ENCODE measurements around the gene SKOR2.

Gene SKOR2

DNA sequence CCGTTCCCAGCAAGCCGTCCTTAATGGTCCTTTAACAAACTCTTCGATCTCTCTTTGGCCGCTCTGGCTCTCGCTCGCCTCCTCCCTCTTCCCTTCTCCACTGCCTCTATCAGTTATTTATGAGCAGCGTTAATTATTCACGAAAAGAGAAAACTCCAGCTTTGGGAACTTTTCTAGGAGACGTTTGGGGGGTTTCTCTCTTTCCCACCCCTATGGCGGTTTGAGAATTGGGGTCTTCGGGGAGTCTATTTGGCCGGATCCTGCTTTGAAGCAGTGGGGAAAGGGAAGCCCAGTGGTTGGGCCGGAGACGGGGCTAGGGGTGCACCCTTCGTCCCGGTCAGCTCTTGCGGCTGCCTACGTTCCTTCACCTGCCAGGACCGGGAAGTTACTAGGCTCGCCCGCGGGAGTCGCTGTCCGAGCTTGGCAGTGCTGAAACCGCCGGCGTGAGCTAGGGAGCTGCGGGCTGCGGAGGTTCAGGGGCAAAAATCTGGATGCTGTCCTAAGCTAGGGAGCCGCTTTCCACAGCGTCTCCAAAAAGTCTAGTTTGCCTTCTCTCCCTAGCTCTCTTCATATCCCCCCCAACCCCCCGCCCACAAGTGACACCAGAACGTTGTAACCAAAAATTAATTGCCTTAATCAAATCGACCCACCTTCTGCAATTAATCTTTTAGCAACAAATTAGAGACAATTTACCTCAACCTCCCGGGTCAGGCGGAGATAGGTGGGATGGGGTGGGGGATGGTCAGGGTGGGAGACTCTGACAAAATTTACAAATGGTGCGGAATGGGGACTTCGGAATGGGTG is 8.9 kb upstream of the SKOR2 start:
- DNase-seq (ENCODE audit: low read depth), result no peak

DNA sequence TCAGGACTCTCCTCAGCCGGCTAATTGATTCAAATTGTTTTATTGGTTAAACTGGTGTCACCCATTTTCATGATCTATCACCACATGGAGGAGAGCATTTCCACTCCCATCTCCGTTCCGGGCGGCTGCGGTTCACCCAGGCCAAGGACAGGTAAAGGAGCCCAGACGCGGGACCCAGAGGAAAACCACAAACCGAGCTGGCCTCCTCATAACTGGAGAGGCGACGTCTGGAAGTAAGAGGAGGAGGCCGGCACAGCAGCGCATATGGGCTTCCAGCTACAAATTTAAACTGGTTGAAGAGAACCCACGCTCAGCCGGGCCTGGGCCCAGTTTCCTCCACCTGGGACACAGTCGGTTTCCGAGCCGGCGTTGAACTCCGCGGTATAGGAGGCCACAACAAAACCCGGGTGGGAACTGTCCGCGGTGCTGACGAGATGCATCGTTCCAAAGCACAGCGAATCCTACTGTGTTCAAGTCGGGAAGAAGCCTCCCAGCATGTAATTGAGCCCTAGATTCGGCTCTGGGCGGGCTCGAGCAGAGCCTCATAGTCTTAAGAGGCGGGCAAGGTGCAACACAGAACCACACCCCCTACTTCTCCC is 3.0 kb upstream of the SKOR2 start:
- DNase-seq (ENCODE audit: low read depth), result no peak

GRCh38 chr18:47253101-47253654 is 1.7 kb upstream of the SKOR2 start:
- no peak for DNase-seq (ENCODE audit: low read depth)

DNA sequence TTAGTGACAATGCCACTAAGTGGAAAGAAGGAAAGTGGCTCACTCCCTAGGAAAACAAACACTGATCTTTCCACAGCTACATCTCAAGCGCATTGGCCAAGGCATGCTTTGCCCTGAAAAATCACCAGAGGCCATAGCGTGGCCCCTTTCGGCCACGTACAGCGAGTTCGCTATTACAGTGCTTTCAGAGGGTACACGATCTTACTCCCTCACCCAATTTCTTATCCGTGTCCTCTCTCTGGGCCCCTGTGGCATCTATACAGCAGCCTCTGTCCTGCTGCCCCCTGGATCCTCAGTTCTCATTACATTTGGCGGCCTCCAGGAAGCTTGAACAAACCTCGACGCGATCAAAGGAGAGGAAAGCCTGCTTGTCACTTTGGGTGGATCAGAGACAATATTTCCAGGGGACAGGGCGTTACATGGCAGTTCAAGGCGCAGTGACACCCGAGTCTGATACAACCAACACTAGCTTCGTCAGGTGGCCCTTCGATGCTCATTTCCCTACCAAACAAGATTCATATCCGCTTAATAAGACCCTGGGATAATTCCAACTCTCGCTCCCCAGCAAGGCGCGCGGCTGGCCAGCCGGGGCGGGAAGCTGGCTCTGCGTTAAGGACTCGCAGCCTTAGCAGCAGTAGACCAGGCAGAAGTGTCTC is 941 bp downstream of the SKOR2 start:
- no peak for DNase-seq (ENCODE audit: low read depth)

DNA sequence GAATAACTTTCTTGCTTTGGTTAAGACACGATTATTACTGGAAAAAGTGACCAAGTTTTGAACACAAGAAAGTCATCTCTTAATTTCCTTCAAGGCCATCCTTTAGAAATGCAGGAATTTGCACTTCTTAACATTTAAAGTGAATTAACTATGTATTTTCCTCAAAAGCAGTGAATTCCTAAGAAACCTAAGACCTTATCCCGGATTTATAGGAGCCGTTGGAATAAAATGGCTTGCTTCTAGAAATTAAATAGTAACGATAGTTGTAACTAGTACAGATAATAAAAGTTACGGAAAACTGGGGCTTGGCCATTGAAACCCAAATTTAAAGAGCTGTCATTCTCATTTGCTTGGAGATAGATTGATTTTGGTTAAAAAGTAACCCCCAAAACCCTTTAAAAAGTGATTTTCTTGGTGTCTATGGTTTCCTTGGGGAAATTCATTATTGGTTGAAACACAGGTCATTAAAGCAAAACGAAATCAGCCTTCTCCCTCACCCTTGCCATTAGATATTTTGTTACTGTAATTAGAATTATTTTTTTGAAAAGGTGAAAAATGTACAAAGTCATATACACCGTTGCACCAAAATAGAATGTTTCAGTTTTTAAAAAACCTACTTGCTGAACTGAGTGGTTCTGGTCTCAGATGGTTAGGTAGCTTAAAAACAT is 2.0 kb downstream of the SKOR2 start:
- DNase-seq (ENCODE audit: low read depth), result no peak

DNA sequence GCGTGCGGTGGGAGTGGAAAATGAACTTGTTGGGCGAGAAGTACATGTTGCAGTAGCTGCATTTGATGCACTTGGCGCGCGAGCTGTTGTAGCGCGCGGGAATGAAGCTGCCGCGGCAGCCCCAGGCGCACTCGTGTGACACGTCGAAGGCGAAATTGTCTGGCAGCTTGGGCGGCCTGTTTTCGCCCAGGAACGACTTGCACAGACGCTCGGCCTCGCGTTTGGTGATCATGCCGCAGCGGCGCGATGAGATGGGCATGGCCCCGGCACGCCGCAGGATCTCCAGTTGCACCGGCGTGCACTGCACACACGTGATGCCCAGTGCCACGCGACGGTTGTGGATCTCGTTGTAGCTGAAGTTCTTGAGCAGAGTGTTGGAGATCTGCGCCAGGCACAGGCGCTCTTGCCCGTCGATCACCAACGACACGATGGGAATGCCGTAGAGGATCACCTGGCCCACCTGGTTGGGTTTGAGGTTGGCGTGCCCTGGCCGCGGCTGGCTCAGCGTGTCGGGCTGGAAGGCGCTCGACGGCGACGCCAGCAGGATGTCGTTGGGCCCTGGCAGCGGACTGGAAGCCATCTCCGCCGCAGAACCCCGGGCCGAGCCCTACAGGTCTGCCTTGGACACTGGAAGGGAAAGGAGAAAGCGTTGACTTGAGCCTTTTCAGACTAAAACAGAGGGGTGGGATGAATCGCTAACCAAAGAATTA is 2.7 kb downstream of the SKOR2 start:
- DNase-seq (ENCODE audit: low read depth), result no peak

- DNase-seq (ENCODE audit: low read depth), result no peak
These were observed 3.3 kb downstream of the SKOR2 start for GRCh38 chr18:47248115-47248603.

DNA sequence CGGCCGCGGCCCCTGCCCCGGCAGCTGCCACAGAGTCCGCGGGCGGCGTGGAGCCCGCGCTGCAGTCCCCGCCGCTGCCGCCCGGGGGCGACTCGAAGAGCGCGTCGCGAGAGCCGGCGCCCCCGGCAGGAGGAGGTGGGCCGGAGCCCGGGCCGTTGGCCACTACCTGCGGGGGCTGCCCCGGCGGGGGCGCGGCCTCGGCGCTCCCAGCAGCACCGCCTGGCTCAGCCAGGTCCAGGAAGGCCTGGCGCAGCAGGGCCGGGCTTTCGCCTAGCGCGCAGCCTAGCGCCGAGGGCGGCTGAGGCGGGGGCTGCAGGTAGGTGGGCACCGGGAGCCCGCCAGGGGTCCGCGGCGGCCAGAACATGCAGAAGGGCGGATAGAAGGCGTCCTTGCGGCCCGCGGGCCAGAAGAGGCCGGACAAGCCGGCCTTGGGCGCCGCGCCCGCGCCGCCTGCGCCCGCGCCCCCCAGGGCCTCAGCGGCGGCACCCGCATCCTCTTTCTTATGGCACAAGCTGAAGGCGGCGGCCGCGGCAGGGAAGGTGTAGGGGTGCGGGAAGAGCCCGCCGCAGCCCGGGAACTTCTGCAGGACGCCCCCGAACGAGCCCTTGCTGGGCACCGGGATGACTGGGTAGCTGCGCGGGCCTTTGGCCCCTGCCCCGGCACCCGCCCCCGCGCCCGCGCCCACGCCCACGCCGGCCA is 3.9 kb downstream of the SKOR2 start:
- no peak for DNase-seq (ENCODE audit: low read depth)

- DNase-seq (ENCODE audit: low read depth), result no peak
These were observed 4.4 kb downstream of the SKOR2 start for GRCh38 chr18:47247036-47247415.

DNA sequence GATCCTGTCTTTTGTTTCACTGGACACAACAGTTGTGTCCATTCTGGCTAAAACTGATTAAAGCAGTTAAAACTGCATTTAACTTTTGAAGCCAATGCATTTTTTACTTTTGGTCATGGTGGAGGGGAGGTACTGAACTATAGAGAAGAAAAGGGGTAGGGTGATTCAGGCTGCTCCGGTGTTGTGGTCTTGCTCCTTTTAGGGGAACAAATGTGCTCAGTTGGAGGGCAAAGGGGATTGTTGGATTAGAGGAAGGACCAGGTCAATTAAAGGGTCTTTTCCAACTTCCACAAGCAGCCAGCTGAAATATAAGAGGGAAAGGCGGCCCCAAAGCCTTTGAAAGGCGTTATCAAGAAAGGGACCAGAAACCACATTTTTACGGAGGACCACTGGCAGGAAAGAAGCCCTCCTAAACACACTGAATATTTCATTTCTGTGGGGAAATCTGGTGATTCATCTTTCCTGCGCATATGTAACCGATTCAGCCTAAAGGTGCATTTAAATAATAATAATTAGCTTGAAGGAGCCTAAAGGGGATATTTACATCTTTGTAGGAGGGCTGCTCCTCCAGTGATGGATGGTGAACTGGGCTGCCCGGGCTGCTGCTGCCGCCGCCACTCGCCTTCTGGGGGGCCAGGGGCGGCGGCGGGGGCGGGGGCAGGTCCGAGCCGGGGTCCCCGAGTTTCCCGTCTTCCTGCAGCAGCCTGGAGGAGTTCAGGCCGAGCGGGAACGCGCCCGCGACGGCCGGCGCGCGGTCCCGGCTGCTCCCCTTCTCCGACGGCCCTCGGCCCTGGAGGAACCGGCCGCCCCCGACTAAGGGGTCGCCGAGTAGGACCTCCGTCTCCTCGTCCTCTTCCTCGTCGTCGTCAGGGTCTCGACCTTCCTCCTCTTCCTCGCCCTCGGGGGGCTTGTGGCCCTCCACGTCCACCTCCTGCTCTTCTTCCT is 5.2 kb downstream of the SKOR2 start:
- DNase-seq (ENCODE audit: low read depth), result no peak

- DNase-seq (ENCODE audit: low read depth), result no peak
These were observed 7.4 kb downstream of the SKOR2 start for GRCh38 chr18:47244086-47244485.

GRCh38 chr18:47235096-47235495 is 16.4 kb downstream of the SKOR2 start:
- DNase-seq (ENCODE audit: low read depth), result no peak

- DNase-seq (ENCODE audit: low read depth), result no peak
These were observed 24.8 kb downstream of the SKOR2 start for GRCh38 chr18:47226660-47227059.

GRCh38 chr18:47215554-47216138 is 35.8 kb downstream of the SKOR2 start:
- no peak for DNase-seq (ENCODE audit: low read depth)

- DNase-seq (ENCODE audit: low read depth), result no peak
These were observed 42.3 kb downstream of the SKOR2 start for GRCh38 chr18:47209171-47209570.

- DNase-seq (ENCODE audit: low read depth), result no peak
These were observed 44.4 kb downstream of the SKOR2 start for GRCh38 chr18:47206945-47207637.

DNA sequence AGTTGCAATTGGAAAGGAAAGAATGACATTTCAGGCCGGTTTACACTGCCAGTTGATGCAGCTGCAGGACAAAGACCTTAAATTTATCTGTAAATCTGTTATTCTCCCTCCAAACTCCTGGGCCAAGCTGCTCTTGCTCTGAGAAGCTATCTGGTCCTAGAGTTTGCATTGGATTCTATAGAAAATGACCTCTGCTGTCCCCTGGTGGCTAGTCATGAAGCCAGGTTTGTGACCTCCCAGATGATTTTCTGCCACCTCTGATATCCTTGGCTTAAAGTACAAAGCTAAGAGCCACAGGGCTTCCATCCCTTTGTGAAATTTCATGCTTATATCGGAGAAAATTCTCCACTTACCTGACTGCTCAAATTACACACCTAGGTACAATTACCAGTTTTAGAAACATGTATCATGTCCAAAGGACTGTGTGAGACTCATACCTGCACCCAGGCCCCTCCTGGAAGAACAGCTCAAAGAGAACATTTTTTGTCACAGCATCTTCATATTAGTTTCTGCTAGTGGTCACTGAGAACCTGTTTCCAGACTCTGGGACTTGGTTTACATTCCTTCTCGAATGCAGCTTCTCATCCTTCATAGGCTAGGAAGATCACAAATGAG is 46.4 kb downstream of the SKOR2 start:
- DNase-seq (ENCODE audit: low read depth), result no peak

Measured in stimulated activated CD8-positive, alpha-beta memory T cell treated with anti-CD3 and anti-CD28 coated beads, Interleukin-12 subunit alpha, Interleukin-12 subunit beta, amount 100 ng/mL, for 4 hours (primary cell).